ENCODE measurements around the gene MCRS1. TPM values are rescaled to one million over a fixed set of nuclear protein-coding genes. Genes with fewer than 3 reads are reported as not detected.

The MCRS1 gene
- total RNA-seq, 1 donor from 2014 or later: 61.8 TPM

- Mint-ChIP-seq H3K9me3 (no peaks in the 10 kb centered on the region), H3K36me3 (no peaks in the 10 kb centered on the region), H3K4me1 (ENCODE audit: unreplicated experiment) (no peaks in the 10 kb centered on the region), H3K4me3 (no peak overlapping the region), H3K27me3 (peaks cover 77% of the 10 kb centered on the region), H3K27ac (no peak overlapping the region)
- TF ChIP-seq CTCF (conservative IDR thresholded peaks at IDR 0.05): no peak
- no peak for DNase-seq (ENCODE audit: extremely low spot score, unreplicated experiment)
Observed at GRCh38 chr12:49547090-49547690, 20.8 kb downstream of the MCRS1 start.

GRCh38 chr12:49546481-49546880 is 21.5 kb downstream of the MCRS1 start:
- no peak for DNase-seq (ENCODE audit: extremely low spot score, unreplicated experiment)
- no peak for TF ChIP-seq CTCF (conservative IDR thresholded peaks at IDR 0.05)
- Mint-ChIP-seq H3K27me3 (peaks cover 79% of the 10 kb centered on the region), H3K9me3 (no peaks in the 10 kb centered on the region), H3K4me3 (no peak overlapping the region), H3K4me1 (ENCODE audit: unreplicated experiment) (no peaks in the 10 kb centered on the region), H3K36me3 (no peaks in the 10 kb centered on the region), H3K27ac (no peak overlapping the region)

- DNase-seq (ENCODE audit: extremely low spot score, unreplicated experiment): no peak
- Mint-ChIP-seq H3K36me3 (no peaks in the 10 kb centered on the region), H3K4me3 (no peak overlapping the region), H3K4me1 (ENCODE audit: unreplicated experiment) (no peaks in the 10 kb centered on the region), H3K27me3 (peaks cover 81% of the 10 kb centered on the region), H3K9me3 (no peaks in the 10 kb centered on the region), H3K27ac (no peak overlapping the region)
- no peak for TF ChIP-seq CTCF (conservative IDR thresholded peaks at IDR 0.05)
Observed at GRCh38 chr12:49545815-49546214, 22.1 kb downstream of the MCRS1 start.

GRCh38 chr12:49543914-49544815 is 23.8 kb downstream of the MCRS1 start:
- Mint-ChIP-seq H3K27ac (no peak overlapping the region), H3K27me3 (peaks cover 85% of the 10 kb centered on the region), H3K9me3 (no peaks in the 10 kb centered on the region), H3K4me1 (ENCODE audit: unreplicated experiment) (peaks cover 5% of the 10 kb centered on the region), H3K36me3 (no peaks in the 10 kb centered on the region), H3K4me3 (no peak overlapping the region)
- TF ChIP-seq CTCF (conservative IDR thresholded peaks at IDR 0.05): no peak
- no peak for DNase-seq (ENCODE audit: extremely low spot score, unreplicated experiment)

- no peaks in the 10 kb centered on the region for H3K9me3 Mint-ChIP-seq
- H3K27me3 Mint-ChIP-seq: peaks cover 82% of the 10 kb centered on the region
- no peak for DNase-seq (ENCODE audit: extremely low spot score, unreplicated experiment)
- no peaks in the 10 kb centered on the region for H3K36me3 Mint-ChIP-seq
- H3K4me3 Mint-ChIP-seq: no peak overlapping the region
- H3K4me1 Mint-ChIP-seq (ENCODE audit: unreplicated experiment): peaks cover 5% of the 10 kb centered on the region
- TF ChIP-seq CTCF (conservative IDR thresholded peaks at IDR 0.05): no peak
- no peak overlapping the region for H3K27ac Mint-ChIP-seq
Observed at GRCh38 chr12:49543221-49543913, 24.6 kb downstream of the MCRS1 start.
